Muscle of arm (tissue), 14 donors: ENCODE data around the gene MLX. TPM values are rescaled to one million over a fixed set of nuclear protein-coding genes. Genes with fewer than 3 reads are reported as not detected.

Experiments
- DNase-seq: peaks from one replicate; pipeline ENCODE4 v3.0.0-alpha.2; 2013
- long read RNA-seq, 11 donors: transcript quantifications; one replicate each; lab custom pipeline, GENCODE V29; 2026
- polyA plus RNA-seq, 12 donors: library from polyadenylated mRNA; unstranded; fragments of 120-200 nt; gene quantifications; one replicate each; pipeline ENCODE4 v1.2.1, GENCODE V29; 2013; ENCODE audit not compliant: insufficient read length in 12 of 12

The MLX gene, protein sequence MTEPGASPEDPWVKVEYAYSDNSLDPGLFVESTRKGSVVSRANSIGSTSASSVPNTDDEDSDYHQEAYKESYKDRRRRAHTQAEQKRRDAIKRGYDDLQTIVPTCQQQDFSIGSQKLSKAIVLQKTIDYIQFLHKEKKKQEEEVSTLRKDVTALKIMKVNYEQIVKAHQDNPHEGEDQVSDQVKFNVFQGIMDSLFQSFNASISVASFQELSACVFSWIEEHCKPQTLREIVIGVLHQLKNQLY
- 10 to 100 TPM in 11 of 12 donors, not detected in 1; 33.2 to 42.8 (median 37.5) TPM for polyA plus RNA-seq
- long read RNA-seq, donor 1, transcript MLX-203 (8 exons, 2,428 nt), result major isoform, 14 of 69 reads
- long read RNA-seq, donor 1, partial matches to known transcripts, result 47 of 69 reads
- long read RNA-seq, donor 1, other reads (novel, unspliced or antisense), result 0 of 69 reads
- long read RNA-seq, donor 2, transcript MLX-203 (8 exons, 2,428 nt), result major isoform, 22 of 57 reads
- long read RNA-seq, donor 2, partial matches to known transcripts, result 32 of 57 reads
- long read RNA-seq, donor 2, other reads (novel, unspliced or antisense), result 0 of 57 reads
- long read RNA-seq, donor 3, transcript MLX-203 (8 exons, 2,428 nt), result major isoform, 8 of 11 reads
- long read RNA-seq, donor 3, partial matches to known transcripts, result 0 of 11 reads
- long read RNA-seq, donor 3, other reads (novel, unspliced or antisense), result 0 of 11 reads
- long read RNA-seq, donor 4, transcript MLX-203 (8 exons, 2,428 nt), result major isoform, 9 of 11 reads
- long read RNA-seq, donor 4, partial matches to known transcripts, result 0 of 11 reads
- long read RNA-seq, donor 4, other reads (novel, unspliced or antisense), result 0 of 11 reads
- long read RNA-seq, donor 5, transcript MLX-202 (7 exons, 2,334 nt), result minor isoform, 13 of 49 reads
- long read RNA-seq, donor 5, transcript MLX-203 (8 exons, 2,428 nt), result major isoform, 20 of 49 reads
- long read RNA-seq, donor 5, partial matches to known transcripts, result 13 of 49 reads
- long read RNA-seq, donor 5, other reads (novel, unspliced or antisense), result 0 of 49 reads
- long read RNA-seq, donor 6, transcript MLX-203 (8 exons, 2,428 nt), result major isoform, 7 of 30 reads
- long read RNA-seq, donor 6, partial matches to known transcripts, result 22 of 30 reads
- long read RNA-seq, donor 6, other reads (novel, unspliced or antisense), result 0 of 30 reads
- long read RNA-seq, donor 7, transcript MLX-203 (8 exons, 2,428 nt), result major isoform, 5 of 8 reads
- long read RNA-seq, donor 7, partial matches to known transcripts, result 0 of 8 reads
- long read RNA-seq, donor 7, other reads (novel, unspliced or antisense), result 0 of 8 reads
- long read RNA-seq, donor 8, transcript MLX-203 (8 exons, 2,428 nt), result major isoform, 26 of 60 reads
- long read RNA-seq, donor 8, transcript MLX-202 (7 exons, 2,334 nt), result minor isoform, 6 of 60 reads
- long read RNA-seq, donor 8, partial matches to known transcripts, result 28 of 60 reads
- long read RNA-seq, donor 8, other reads (novel, unspliced or antisense), result 0 of 60 reads
- long read RNA-seq, donor 9, transcript MLX-203 (8 exons, 2,428 nt), result major isoform, 10 of 22 reads
- long read RNA-seq, donor 9, partial matches to known transcripts, result 8 of 22 reads
- long read RNA-seq, donor 9, other reads (novel, unspliced or antisense), result 0 of 22 reads
- long read RNA-seq, donor 10, transcript MLX-203 (8 exons, 2,428 nt), result major isoform, 15 of 20 reads
- long read RNA-seq, donor 10, partial matches to known transcripts, result 0 of 20 reads
- long read RNA-seq, donor 10, other reads (novel, unspliced or antisense), result 0 of 20 reads
- long read RNA-seq, donor 11, transcript MLX-203 (8 exons, 2,428 nt), result major isoform, 11 of 17 reads
- long read RNA-seq, donor 11, partial matches to known transcripts, result 0 of 17 reads
- long read RNA-seq, donor 11, other reads (novel, unspliced or antisense), result 0 of 17 reads

DNA sequence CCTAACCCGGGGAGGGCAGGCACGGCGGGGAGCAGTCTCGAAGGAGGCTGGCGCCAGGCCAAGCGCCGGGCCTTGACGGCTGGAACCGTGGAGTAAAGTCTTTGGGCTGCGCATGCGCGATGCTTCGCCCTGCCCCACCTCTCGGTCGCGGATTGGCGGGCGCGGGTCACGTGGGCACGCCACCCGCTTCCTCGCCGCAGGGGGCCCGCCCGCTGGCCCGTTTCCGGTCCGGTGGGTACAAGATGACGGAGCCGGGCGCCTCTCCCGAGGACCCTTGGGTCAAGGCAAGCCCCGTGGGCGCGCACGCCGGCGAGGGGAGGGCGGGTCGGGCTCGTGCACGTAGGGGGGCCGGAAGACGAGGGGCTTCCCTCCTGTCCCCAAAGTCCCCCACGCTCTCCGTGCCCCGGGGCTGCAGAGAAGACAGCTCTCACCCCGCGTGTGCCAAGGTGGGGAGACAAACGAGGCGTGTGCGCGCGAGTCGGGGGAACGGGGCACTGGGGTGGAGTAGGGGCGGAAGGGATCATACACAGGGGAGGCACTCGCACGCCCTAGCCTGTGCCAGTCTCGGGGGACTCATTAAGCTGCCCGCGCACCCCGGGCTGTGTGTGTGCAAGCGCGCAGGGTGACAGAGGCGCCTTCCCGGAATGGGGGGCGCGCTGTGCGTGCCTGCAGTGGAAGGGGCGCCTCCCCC, at the start of gene MLX:
MLX (plus strand) TSS at position 218 of the 691 bp plus-strand sequence; CDS start at position 243, 25 bp downstream.
- DNase-seq, result peak; percentile 92

DNA sequence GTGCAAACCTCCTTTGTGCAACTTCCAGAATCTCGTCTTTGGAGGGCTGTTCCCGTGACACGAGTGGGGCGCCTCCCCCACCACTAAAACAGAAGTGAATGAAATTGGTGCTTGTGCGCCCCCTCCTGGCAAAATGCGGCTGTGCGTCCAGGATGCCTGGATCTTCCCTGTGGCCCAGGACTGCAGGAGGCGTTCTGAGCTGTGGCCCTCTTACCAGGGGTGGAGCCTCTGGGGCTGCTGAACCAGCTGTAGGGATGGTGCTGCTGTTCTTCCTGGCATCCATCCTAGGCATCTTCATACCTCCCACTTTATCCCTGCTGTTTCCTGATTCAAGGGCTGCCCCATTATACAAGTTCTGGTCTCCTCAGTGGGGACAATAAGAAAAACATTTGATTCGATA, 49.4 kb upstream of the MLX start:
- peak; percentile 82 for DNase-seq

DNA sequence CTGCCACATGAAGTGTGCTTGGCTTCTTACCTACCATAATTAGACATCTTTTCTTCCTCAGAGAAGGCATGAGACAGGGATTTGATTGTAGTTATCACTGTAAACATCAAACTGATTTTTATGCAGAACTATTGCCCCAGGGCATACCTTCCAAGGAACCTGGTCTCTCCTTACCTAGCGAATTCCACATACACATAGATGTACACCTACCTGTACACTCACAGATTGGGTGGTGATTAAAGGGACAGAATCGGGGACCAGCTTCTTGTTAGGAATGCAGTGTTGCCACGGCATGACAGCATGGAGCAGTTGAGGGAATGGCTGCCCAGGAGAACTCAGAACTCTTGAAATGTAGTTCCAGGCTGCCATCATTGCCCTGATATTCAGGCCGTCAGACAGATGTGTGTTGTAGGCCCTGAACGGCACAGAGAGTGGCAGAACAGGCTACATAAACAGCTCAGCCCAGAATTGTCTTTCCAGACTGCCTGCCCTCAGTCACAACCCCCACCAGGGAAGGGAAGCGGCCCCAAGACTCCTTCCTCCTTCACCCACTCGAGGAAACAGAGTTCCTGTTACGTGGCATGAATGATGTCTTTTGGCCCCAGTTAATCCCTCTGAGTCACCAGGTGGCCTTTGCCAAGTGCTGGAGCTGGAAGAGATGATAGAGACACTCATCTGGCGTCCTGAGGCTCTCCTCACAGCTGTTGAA, 48.7 kb upstream of the MLX start:
- peak; percentile 78 for DNase-seq

DNA sequence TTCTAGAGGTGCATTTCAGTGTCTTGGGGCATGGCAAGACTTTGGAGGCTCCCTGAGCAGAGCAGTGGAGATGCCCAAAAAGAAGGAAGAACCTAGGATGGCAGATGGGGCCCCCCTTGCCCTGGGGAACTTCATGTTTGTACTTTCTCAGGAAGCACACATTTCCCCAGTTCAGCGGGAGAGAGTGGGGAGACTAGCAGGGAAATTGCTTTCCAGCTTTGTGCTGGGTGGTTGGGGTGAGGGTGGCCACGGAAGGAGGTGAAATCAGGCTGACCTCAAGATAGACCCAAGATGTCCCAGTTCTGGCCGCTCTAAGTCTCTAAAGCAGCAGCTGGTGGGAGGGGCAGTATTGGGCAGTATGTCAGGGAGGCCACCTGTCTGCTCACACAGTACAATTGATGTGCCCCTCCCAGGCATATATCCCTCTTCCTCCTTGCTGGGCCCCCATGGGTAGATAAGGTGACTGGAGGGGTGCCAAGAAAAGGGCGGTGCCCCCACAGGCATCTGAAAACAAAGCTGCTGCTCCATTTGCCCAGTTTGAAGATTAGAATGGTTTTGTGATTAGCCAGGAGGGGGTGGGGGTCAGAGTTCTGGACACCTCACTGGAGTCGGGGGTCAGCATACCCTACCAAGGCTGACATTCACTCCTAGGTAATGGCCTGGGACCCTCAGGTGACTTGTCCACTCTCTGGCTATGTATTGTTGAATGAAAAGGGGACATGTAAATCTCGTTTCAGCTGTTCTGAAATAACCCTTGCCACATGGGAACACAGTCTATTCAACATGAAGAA, 48.0 kb upstream of the MLX start:
- DNase-seq, result peak; percentile 26

DNA sequence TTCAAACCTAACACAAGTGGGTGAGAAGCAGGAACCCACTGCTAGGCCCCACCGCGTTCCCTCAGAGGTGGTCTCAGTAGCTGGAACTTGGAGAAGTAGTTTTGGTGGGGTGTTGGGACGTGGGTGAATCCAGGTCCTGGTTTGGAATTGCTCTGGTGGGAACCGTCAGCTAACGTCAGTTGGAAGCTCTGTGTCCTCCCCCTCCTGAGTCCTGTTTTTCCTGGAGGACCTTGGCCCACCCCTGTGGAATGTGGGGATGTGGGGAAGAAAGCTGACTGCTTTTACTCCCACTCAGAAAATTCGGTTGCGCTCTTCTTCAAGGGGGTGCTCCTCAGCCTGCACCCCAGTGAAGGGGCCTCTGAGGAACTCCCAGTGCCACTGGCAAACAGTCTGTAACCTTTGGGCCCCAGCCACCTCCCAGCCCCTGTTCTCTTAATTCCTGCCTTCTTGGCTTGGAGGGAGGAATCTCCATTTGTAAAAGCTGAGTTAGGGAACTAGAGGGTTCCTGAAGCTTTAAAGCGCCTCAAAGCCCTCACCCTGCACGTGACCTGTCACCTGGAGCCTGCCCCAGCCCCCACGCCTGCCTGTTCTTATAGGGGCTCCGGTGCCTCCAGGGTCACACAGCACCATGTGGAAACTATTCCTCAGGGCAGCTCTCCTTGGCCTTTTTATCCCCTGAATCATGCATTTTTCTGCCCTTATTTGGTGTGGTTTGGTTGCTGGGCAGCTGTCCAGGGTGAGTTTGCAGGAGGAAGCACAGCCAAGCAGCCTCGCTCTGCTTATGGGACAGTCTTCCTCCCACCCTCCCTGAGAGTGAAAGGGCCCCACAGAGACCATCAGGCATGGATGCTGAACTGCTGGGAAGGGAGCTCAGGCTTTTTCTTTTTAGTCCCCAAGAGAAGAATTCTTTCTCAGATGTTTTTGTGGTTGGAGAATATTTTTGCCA, 47.1 kb upstream of the MLX start:
- DNase-seq, result peak; percentile 92

DNA sequence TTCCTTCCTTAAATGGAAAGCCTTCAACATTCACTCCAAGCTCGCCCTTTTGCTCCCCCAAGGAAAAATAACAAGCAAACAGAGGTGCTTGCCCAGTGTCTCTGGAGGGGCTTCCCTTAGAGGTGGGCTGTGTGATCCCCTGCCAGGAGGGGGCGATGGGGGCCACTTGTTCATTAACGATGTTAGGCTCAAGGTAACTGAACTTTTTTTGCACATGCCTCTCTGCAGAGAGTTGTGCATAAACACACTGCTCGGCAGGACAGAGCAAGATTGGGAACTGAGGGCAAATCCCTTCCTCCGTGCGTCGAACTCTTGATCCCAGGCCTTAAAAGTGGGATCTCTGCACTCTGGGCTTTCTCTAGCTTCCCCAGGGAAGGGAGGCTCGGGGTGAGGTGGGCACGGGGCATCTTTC, 46.4 kb upstream of the MLX start:
- no peak for DNase-seq

DNA sequence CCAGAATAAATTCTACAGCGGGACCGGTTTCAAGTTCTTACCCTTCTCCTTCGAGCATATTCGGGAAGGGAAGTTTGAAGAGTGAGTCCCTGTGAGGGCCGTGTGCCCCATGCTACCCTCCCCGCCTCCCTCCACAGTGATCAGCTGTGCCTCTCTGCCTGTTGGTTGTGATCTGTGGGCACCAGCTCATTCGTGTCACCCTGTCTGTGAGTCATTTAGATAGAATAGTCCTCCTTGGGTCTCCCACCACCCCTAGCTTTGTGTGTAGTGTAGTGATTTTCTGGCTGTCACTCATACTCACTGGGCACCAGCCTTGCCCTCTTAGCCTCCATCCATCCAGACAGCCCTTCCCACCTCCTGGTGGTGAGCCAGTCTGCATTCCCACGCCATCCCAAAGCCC, 45.9 kb upstream of the MLX start:
- DNase-seq, result no peak

DNA sequence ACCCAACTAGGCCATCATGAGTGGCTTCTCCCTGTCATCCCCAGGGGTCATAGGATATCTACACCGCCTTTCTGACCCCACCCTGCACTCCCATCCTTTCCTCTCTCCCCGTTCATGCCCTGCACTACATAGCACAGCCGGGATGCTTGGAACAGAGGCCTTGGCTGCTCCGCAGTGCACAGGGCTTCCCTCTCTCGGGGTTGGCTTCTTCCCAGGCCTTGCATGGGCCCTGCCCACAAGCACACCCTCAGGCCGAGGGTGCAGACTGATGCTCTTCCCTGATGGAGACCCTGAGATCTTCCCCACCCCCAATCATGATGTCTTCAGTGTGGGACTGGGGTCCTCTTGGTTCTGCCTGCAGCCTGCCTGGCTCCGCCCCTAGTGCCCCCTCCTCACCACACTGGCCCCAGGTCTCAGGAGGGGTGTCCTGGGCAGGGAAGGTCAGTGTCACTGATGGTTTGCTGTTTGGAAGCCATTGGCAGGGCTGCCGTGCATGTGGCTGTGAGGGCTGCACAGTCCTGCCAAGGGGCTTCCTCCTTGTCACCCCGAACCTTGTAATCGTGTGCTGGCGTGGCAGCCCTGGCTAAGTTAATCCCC, 45.1 kb upstream of the MLX start:
- DNase-seq, result no peak

DNA sequence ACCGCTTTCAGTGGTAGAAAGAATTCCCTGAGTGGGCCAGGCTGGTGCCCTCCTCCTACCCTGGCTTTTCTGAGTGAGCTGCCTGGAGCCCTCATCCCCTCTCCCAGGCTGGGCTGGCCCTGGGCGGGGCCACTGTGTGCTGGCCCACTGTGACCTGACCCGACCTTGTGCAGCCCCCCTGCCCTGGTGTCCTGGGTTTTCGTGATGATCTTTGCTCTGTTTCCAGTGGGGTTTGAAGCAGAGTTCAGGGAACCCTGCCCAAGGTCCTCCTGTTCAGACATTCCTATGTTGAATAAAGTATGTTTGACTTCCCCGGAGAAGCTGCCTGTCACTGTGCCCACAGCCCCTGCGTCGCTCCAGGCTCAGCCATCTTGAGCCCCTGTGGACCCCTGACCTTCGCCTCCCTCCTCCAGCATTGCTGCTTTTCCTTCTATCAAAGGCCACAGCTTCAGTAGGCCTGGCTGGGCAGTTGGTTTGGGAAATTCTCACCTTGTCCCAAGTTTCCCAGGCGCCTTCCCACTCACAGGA, 44.6 kb upstream of the MLX start:
- DNase-seq, result no peak

DNA sequence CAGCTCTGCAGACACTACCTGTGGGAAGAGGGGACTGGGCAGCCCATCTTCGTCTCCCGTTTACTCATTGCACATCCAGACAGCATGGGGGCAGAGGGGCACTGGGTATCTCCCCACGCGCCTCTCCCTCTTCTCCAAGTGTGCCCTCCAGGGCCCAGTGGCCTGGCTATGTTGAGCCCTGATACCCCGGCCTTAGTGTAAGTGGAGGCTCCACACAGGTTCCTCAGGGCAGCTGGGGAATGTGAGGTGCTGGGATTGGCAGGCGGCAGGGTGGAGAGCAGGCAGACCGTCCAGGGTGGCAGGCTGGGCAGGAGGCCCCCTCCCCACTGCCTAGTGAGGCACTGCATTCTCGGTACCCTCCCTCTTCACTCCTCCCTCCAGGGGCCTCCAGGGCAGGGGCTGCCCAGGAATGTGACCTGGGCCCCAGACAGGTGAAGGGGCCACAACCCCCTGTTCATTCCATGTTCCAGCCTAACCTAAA, 44.1 kb upstream of the MLX start:
- no peak for DNase-seq

DNA sequence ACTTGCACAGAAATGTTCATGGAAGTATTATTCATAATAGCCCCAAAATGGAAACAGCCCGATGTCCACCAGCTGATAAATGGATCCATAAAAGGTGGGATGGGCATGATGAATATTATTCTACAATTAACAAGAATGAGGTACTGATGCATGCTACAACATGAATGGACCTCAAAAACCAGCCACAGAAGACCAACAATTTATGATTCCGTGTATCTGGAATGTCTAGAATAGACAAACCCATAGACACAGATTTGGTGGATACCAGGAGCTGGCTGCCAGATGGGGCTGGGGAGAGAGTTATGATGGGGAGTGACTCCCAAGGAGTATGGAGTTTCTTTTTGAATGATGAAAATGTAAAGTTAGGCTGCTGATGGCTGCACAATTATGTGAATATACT, 41.7 kb upstream of the MLX start:
- no peak for DNase-seq

DNA sequence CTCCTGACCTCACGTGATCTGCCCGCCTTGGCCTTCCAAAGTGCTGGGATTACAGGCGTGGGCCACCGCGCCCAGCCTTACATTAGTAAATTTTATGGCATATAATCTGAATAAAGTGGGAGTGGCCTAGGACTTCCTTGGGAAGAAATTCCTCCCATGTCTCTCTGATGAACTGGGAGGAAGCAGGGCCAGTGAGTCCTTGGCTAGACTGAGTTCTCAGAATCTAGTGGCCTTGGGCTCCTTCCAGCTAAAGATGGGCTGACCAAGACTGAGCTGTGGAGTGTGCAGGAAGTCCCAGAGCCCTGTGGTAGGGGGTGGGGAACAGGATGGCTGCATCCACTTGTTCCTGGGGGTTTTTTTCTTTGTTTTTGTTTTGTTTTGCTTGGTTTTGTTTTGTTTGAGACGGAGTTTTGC, 40.9 kb upstream of the MLX start:
- DNase-seq, result no peak

DNA sequence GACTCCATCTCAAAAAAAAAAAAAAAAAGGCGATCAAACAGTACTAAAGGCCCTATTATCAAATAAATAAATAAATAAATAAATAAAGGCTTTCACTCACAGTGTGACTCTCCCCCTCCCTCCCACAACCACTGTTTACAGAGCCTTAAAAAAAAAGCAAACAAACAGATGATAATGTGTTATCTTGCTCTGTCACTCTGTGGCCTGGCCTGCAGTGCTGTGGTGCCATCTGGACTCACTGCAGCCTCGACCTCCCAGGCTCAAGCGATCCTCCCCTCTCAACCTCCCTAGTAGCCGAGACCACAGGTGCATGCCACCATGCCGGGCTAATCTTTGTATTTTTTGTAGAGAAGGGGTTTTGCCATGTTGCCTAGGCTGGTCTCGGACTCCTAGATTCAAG, 39.0 kb upstream of the MLX start:
- DNase-seq, result no peak

DNA sequence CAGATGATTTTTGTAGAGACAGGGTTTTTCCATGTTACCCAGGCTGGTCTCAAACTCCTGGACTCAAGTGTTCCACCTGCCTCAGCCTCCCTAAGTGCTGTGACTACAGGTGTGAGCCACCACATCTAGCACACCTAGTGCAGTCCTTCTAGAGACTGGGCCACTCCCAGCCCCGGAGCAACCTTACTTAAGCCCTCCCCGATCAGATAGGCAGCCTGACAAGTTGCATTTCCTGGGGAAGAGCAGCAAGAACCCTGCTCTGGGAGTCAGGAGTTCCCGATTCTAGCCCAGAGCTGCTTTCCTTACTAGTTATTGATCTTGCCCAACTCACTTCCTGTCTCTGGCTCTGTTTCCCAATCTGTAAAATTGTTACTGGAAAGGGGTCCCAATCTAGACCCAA, 37.8 kb upstream of the MLX start:
- no peak for DNase-seq

DNA sequence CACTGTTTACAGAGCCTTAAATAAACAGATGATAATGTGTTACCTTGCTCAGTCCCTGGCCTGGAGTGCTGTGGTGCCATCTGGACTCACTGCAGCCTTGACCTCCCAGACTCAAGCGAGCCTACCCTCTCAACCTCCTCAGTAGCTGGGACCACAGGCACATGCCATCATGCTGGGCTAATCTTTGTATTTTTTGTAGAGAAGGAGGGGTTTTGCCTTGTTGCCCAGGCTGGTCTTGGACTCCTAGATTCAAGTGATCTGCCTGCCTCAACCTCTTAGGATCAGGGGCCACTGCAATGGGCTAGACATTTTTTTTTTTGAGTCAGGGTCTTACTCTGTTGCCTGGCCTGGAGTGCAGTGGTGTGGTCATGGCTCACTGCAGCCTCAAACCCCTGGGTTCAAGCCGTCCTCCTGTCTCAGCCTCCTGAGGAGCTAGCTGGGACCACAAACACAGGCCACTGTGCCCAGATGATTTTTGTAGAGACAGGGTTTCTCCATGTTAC, 35.9 kb upstream of the MLX start:
- DNase-seq, result no peak
